ENCODE measurements around the gene NUMA1. TPM values are rescaled to one million over a fixed set of nuclear protein-coding genes. Genes with fewer than 3 reads are reported as not detected.

Gene NUMA1
- total RNA-seq, 1 donor from 2014 or later = 86.0 TPM

DNA sequence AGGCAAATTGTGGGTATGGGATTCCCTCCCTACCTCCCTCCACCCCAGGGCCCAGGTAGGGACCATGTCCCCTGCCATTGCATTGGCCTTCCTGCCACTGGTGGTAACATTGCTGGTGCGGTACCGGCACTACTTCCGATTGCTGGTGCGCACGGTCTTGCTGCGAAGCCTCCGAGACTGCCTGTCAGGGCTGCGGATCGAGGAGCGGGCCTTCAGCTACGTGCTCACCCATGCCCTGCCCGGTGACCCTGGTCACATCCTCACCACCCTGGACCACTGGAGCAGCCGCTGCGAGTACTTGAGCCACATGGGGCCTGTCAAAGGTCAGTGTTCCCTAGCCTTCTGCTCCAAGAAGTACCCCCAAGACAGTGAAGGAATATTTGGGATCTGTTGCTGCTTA lies 25.5 kb upstream of the NUMA1 start, which contains the start of gene TOMT:
Gene TOMT (plus strand): TSS at position 37 of the 400 bp plus-strand sequence. CDS start 28 bp downstream, at position 65.
- intact Hi-C loops (cut with DNase I) = no loop called here

GRCh38 chr11:72103754-72104167 lies 23.4 kb upstream of the NUMA1 start:
- no peak for DNase-seq (ENCODE audit: low spot score)
- intact Hi-C loops (cut with DNase I) = loop anchor here (1.0 to 2.0 kb wide), 2 partner anchors 9 to 63 kb away; partner anchors contain the start of gene ANAPC15

More for the DNA sequence above, 25.5 kb upstream of the NUMA1 start, which contains the start of gene TOMT:
- DNase-seq (ENCODE audit: low spot score) = no peak

GRCh38 chr11:72102946-72103753 lies 22.8 kb upstream of the NUMA1 start, which contains the start of gene LAMTOR1:
LAMTOR1 (minus strand) TSS chr11:72103297; CDS start chr11:72103224, 73 bp downstream.
- intact Hi-C loops (cut with DNase I) = loop anchor here (1.0 to 2.0 kb wide), 2 partner anchors 9 to 62 kb away; partner anchors contain the start of gene ANAPC15
- DNase-seq (ENCODE audit: low spot score) = peak; percentile 99

DNA sequence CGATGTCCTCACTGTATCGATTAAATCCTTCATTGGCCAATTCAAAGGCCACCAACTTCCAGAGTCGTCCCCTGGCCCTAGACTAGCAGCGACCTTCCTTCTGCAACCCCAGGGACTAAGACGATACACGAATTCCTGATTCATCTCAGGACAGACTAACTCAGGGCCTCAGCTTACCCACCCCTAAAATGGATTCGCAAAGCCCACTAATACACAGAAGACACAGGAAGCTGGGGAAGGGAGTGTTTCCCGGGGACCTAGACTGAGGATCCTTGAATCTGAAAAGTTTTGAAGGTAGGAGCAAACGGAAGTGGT lies 22.2 kb upstream of the NUMA1 start:
- intact Hi-C loops (cut with DNase I) = loop anchor here (2.0 kb wide), 1 partner anchor 62 kb away; no protein-coding TSS in a partner anchor
- no peak for DNase-seq (ENCODE audit: low spot score)

- DNase-seq (ENCODE audit: low spot score) = no peak
- intact Hi-C loops (cut with DNase I) = loop anchor here (2.0 kb wide), 1 partner anchor 61 kb away; no protein-coding TSS in a partner anchor
Observed at GRCh38 chr11:72102162-72102561, 21.8 kb upstream of the NUMA1 start.

GRCh38 chr11:72100462-72100861 lies 20.1 kb upstream of the NUMA1 start:
- intact Hi-C loops (cut with DNase I) = no loop called here
- DNase-seq (ENCODE audit: low spot score) = no peak

DNA sequence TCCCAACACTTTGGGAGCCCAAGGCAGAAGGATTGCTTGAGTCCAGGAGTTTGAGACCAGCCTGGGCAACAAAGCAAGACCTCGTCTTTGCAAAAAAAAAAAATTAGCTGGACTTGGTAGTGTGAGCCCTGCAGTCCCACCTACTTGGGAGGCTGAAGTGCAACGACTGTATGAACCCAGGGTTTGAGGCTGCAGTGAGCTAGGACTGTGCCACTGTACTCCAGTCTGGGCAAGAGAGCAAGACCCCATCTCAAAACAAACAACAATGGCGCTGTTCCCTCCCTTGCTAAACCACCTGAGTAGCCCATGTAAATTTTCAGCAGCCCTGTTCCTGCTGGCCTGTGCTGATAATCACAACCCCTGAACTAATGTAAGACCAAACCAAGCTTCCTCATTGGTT lies 19.7 kb upstream of the NUMA1 start:
- intact Hi-C loops (cut with DNase I) = no loop called here
- no peak for DNase-seq (ENCODE audit: low spot score)

DNA sequence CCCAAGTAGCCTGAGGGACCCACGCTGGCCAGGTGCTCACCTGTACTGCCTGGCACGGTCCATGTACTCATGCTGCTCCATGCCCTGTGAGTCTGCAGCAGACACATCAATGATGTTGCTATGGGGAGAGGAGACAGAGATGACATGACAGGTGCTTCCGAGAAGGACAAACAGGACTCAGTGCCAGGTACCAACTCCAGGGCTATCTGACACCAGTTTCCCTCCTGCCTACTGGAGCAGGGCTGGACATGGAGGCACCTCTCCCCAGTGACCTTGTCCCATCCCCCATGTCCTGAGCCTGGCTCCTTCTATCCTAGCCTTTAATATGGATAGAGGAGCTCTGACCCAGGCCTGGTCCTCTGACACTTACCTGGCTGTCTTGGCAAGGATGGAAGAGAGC lies 18.4 kb upstream of the NUMA1 start:
- intact Hi-C loops (cut with DNase I) = no loop called here

DNA sequence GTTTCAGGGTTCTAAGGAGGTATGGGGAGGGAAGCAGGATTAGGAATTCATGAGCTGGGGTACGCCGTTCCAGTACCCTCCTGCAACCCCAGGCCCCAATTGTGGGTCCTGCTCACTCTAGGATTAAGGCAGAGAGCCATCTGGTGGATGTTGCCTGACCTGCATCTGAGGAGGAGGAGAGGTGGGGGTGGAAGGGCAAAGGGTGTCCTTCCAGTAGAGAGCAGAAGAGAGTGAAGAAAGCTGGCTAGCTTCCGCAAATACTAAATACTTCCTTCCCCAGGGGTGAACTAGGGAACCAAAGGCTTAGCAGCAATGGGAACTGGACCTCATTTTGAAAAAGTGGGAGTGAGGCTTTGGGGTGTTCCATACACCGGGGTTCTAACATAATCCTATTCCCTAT lies 10.9 kb upstream of the NUMA1 start:
- intact Hi-C loops (cut with DNase I) = loop anchor here (1.0 to 2.0 kb wide), 2 partner anchors 66 to 114 kb away; no protein-coding TSS in a partner anchor
- DNase-seq (ENCODE audit: low spot score) = peak; percentile 87

More for the DNA sequence above, 18.4 kb upstream of the NUMA1 start:
- no peak for DNase-seq (ENCODE audit: low spot score)

GRCh38 chr11:72088076-72088808 lies 7.9 kb upstream of the NUMA1 start:
- DNase-seq (ENCODE audit: low spot score) = no peak
- intact Hi-C loops (cut with DNase I) = no loop called here

DNA sequence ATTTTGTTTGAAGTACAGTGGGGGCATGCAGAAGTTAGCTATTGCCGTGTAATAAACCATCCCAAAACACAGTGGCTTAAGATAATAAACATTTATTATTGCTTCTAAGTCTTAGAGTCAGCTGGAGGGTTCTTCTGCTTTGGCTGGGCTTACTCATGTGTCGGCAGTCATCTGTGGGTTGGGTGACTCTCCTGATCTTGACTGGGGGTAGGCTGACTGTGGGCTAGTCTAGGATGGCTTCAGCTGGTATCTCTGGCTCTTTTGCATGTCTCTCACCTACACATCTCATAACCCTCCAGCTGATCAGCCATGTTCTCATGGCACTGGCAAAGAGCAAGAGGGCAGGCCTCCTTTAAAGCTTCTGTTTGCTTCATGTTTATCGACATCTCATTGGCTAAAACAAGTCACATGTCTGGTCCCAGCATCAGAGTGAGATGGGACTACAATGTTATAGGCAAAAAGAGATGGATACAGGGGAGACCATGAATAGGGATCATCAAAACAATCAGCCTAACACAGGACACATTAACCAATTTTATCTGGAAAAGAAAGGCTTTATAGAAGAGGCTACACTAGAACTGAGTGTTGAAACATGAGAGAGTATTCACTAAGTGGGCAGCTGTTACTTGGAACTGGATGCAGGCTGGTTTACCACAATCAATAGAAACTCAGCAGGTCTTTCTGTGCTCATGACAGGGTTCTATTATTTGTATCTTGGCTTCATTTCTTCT lies 5.4 kb upstream of the NUMA1 start:
- DNase-seq (ENCODE audit: low spot score) = no peak
- intact Hi-C loops (cut with DNase I) = no loop called here

- intact Hi-C loops (cut with DNase I) = no loop called here
Observed at GRCh38 chr11:72084965-72085364, 4.6 kb upstream of the NUMA1 start.

DNA sequence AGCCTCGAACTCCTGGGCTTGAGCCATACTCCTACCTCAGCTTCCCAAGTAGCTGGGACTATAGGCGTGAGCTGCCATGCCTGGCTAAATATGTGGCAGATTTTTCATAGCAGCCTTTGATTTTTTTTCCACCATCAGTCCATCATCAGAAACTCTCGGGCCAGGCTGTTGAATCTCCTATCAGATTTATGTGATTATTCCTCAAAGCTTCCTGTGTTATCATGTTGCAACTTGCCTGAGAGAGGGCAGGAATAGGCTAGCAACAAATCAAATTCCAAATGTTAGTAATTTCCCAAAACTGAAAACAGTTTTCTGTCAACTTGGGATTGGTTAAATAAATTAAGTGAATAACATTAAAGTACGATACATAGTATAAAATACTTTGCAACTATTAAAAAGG lies 3.7 kb upstream of the NUMA1 start:
- intact Hi-C loops (cut with DNase I) = no loop called here
- DNase-seq (ENCODE audit: low spot score) = no peak

More at GRCh38 chr11:72084965-72085364, 4.6 kb upstream of the NUMA1 start:
- no peak for DNase-seq (ENCODE audit: low spot score)

DNA sequence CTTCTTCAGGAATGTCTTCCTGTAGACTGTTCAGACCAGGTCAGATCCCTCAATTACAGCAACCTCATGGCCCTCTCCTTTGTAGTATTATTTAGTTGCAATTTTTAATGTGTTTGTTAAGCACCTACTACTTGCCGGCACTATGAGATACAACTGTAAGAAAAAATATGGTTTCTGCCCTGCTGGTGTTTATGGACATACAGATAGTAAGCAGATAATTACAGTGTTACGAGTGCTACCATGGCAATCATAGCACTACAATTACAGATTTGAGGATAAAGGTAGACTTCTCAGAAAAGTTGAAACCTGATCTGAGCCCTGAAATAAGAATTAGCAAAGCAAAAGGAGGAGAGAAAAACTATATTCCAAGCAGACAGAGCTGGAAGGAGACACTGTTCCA lies 3.1 kb upstream of the NUMA1 start:
- intact Hi-C loops (cut with DNase I) = no loop called here
- DNase-seq (ENCODE audit: low spot score) = no peak

DNA sequence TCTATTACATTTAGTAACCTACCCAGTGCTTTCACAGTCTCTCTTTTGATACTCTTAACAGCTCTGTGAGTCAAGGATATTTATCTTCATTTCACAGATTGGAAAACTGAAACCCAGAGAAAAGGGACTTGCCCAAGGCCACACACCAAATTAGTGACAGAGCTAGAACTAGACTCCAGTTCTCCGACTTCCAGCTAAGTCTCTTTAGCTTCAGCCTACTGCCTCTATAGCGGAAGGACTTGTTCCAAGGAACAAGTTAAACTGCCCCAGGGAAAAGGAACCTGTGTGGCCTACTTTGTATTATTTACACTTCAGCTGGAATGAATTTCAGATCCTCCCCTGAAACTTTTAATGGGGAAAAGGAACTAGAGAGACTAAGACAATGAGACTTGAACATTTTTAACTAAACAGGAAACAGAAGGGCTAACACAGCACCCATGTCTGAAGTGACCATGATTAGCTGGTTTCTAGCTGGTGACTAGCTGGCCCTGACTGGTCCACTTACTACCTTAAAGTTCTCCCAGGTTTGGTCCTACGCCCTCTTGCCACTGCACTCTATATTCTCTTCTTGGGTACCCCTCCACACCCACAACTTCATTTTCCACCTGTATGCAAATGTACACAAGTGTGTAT lies 1.6 kb upstream of the NUMA1 start:
- DNase-seq (ENCODE audit: low spot score) = no peak

DNA sequence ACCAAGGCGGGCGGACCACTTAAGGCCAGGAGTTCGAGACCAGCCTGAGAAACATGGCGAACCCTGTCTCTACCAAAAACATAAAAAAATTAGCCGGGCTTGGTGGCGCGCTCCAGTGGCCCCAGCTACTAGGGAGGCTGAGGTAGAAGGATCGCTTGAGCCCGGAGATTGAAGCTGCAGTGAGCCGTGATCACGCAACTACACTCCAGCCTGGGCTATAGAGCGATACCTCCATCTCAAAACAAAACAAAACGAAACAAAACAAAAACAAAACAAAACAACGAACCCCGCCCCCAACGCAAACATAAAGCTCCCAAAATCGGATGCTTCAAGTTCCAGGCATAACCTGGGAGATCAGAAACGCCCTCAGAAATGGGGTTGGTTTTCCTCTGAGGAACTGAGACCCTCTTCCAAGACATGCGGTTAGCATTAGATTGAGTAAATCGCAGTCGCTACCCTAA lies 872 bp upstream of the NUMA1 start:
- intact Hi-C loops (cut with DNase I) = loop anchor here (2.0 kb wide), 1 partner anchor 32 kb away; the partner anchor contains the start of gene ANAPC15
- DNase-seq (ENCODE audit: low spot score) = no peak

More for the DNA sequence above, 1.6 kb upstream of the NUMA1 start:
- intact Hi-C loops (cut with DNase I) = loop anchor here (2.0 kb wide), 1 partner anchor 31 kb away; the partner anchor contains the start of gene ANAPC15

GRCh38 chr11:72079819-72080325 lies 470 bp downstream of the NUMA1 start:
- intact Hi-C loops (cut with DNase I) = loop anchor here (1.0 to 2.0 kb wide), 2 partner anchors 33 to 39 kb away; partner anchors contain the start of gene ANAPC15
- DNase-seq (ENCODE audit: low spot score) = no peak

- intact Hi-C loops (cut with DNase I) = no loop called here
- no peak for DNase-seq (ENCODE audit: low spot score)
Observed at GRCh38 chr11:72078477-72078876, 1.9 kb downstream of the NUMA1 start.

- intact Hi-C loops (cut with DNase I) = no loop called here
- DNase-seq (ENCODE audit: low spot score) = no peak
Observed at GRCh38 chr11:72075756-72076155, 4.6 kb downstream of the NUMA1 start.

All from cardiac septum (tissue), 1 donor.